Activated CD4-positive, alpha-beta T cell treated with anti-CD3 and anti-CD28 coated beads for 4 hours (primary cell): Measurements from ENCODE around the gene CMIP.

ENCODE experiments used
- DNase-seq, 2 donors: peaks; one replicate each; pipeline ENCODE4 v3.0.0-alpha.2; 2020

Gene CMIP

DNA sequence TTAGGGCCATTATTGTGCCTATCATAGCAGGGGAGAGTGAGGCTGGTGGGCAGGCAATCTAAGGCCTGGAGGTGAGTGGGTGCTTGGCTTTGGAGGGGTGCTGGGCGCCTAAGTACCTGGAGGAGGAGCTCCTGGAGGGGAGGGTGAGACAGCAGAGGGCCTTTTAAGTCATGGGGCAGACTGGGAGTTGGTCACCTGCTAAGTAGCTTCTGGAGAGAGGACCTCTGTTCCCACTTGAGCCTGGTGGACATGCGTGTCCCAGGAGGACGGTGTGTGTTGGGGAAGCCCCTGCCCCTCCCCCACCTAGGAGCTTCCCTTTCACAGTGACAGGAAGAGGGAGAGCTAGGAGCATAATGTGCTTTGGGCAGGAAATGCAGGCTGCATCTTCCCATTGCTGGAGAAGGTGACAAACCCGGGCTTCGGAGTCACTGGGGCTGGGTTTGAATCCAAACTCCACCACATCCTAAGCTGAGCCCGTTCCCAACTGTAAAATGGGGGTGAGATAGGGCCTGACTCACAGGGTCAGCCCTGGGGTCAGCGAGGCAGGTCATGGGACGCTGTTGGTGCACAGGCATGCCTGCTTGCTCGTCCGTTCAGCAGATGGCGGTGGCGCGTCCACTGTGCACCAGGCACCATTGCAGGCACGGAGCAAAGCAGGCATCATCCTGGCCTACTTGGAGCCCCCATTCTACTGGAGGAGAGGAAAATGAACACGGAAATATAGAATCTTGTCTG is 37.9 kb downstream of the CMIP start:
- DNase-seq, result no peak

DNA sequence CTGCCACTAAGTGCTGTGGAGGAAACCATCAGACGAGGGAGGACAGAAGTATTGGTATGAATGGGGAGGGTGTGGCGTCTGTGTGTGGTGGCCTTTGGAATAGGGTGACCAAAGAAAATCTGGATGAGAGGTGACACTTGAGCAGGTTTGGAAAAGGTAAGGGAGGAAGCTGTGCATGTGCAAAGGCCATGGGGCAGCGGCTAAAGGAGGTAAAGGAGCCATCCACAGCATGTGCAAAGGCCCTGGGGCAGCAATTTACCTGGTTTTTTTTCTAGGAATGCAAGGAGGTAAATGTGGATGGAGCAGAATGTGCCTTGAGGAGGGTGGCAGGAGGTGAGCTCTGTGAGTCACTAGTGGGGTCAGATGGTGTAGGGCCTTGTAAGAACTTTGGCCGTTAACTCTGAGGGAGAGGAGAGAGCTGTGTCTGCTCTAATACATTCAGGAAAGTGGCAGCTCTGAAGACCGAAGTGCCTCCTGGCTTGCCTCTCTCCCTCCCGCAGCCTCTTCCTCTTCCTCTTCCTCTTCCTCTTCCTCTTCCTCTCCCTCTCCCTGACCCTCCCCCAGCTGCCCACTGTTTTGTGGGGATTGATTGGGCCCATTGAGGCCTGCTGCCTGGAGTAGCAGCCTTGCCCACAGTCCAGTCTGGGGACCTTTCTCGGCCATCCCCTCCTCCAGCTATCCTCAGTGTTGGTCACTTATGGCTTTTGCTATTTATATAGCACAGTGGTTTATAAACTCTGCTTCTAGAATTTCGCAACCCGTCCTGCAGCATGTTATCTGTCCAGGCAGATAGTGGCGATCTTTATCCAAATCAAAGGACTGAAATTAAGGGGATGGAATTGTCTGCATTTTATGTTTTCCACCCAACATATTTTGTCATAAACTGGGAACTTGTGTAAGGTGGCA is 38.7 kb downstream of the CMIP start:
- DNase-seq, result no peak

DNA sequence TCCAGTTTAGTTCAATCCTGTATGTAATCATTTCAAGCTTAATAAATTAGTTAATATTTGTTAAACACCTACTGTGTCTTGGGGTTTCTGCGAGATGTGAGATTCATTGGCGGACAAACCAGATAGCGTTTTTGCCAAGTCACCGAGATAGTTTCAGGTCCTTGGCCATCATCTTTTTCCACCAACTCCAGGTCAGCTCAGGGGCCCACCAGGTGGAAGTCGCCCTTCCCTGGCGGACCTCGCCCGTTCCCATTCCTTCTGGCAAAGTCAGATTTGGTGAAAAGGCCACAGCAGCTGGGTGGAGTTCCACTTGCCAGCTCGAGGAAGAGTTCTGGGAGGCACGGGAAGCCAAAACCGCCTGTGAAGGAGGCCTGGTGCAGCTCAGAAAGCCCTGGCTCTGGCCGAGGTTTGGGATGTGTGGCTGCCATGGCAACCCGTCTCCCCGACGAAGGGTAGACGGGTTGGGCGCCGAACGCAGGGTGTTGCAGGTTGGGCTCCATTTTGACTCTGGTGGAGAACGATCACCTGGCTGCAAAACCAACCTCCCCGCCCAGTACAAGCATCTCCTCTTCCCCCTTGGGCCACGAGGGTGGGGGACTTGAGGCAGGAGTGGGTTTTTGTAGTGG is 39.5 kb downstream of the CMIP start:
- DNase-seq, result no peak

DNA sequence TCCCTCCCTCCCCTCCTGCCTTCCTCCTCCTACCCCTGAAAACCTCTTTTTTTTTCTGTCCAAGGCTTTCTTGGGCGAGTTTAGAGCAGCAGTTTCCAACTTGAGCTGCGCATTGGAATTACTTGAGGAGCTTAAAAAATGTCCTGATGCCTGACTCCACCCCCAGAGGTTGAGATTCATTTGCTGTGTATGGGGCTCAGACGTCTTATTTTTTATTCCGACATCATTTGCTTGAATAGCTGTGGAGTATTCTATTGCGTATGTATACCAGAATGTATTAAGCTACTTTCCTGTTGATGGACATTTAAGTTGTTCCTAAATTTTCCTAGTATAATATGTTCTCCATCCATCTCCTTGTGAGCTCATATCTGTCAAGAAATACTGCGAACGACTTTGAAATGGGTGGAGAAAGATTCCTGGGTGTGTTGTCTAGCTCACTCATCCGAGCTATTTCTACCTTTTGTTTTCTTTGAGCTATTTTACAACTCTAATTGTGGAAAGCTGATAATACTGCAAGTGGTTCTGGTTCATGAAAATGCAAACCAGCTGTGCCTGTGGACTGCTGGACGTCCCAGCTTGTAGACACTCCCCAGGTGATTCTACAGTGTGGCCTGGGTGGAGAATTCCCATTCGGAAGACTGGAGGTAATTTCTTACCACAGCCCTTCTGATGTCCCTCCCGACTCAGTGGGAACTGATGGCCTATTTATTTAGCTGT is 40.5 kb downstream of the CMIP start:
- DNase-seq, result no peak

DNA sequence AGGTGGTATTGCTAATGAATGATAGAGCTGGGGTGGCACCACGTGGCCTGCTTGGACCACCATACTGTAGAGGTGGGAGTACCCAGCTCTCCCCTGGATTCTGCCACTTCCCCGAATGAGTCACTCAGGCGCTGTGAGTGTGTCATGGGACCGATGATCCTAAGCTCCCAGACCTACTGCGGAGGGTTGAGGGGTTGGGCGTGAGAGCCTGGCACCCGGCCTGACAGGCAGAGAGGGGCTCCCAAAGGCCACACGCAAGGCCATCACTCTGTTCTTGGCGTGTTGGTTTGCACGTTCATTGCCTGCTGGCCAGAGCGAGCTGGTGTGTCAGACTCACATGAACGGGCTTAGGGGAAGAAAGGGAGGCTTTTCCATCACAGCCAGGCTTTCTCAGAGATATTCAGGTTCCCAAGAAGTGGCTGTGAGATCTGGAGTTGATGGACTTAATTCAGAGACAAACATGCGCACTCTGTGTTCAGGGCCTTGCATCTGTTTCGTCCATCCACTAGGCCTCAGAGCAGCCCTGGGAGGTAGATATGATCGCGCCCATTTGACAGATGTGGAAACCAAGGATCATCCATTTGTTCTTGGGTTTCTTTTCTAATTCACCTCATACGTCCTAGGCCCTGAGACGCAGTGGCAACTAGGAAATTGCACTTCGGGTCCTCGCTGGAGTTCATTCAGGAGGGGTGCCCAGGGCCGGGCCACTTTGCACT is 41.4 kb downstream of the CMIP start:
- DNase-seq, result no peak

DNA sequence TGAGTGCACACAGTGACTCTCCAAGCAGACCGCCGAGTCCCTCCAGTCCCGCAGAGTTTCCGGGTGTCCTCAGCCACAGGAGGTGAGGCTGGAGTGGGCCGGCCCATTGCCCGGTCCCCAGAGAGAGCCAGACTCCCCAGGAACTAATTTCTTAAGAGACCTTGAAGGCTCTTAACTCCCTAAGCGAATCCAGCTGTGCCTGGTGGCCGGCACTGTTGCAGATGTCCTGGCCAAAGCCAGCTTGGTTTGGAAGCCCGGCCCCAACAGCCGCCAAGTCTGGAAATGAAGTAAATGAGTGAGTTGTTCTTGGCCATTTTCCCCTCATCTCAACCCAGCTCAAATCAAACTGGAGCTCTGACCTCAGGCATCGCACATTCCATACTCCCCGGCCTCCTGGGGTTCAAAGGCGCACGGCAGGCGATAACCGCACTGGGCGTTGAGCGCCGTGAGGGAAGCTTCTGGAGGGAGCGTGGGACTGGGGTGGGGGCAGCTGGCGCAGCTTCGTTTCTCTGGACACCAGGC is 42.0 kb downstream of the CMIP start:
- DNase-seq, result no peak

DNA sequence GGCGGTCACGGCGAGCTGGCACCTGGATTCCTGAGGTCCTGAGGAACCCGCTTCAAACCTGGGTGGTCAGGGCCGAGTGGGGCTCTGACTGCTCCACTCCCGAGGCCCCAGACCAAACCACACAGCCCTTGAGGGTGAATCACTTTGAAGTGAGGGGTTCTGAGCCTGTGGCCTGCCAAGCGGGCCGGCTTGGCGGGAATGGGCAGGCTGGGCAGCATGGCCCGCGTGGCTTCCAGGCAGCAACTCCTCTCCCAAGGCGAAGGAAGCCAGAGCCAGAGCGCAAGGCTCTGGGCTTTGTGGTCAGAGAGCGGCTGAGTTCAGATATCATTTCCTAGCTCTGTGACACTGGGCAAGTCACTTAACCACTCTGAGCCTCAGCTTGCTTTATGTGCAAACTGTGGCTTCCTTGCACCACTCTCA is 42.7 kb downstream of the CMIP start:
- no peak for DNase-seq

DNA sequence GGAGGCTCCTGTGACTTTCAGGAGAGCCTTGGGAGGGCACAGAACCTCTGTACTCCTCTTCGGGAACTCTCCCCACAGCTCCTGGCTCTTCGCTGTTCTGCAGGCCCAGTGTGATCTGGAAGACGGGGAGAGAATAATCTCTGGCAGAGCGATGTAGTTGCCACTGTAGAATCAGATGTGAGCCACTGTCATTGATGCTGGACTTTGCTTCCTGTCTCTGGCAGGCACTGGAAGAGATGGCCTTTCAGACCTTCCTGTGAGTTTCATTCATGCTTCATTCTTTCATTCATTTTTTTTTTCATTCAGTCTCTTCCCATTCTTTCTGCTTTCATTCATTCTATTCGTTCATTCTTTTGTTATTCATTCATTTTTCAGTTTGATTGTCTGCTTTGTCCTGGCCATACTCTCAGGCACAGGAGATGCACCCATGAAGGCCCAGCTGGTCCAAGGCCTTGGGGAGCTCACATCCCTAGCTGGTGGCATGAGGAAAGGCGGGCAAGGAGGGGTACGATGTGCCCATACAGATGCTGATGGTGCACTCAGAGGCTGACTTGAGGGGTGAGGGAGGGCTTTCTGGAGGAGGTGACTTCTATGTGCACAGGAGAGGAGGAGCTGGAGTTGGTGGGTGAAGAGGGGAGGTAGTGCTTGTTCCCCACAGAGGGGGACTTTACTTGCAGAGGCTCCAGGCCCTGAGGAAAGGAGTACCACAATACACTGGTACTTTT is 44.2 kb downstream of the CMIP start:
- DNase-seq, result no peak

DNA sequence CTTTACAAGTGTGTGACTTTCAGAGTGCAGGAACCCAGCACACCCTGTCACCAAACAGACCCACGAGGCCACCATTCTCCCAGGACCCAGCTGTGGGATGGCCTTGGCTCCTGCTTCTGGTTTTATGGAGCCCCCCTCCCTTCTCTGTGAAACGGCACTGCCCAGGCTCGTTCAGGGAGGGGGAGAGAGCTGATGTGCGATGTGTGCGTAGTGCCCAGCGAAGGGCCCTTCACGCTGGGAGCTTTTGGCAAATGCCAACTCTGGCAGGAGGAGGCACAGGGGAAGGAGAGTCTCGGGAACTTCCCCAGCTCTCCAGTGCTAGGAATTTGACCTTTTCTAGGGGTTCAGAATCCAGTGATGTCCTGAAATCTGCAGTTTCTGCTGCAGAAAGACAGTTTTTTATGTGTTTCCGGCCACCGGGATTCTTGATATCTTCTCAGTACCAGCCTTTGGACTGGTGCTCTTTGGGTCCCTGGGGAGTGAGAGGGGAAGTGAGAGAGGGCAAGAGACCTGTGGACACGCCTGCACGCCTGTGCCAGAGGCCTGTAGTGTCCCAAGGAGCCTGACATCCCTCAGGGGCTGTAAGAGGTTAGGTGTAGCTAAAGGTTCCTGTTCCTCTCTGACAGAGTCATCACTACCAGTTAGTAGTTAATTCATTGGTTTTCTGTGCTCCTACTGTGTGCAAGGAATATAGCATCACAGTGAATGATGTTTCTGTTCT is 45.1 kb downstream of the CMIP start:
- no peak for DNase-seq

DNA sequence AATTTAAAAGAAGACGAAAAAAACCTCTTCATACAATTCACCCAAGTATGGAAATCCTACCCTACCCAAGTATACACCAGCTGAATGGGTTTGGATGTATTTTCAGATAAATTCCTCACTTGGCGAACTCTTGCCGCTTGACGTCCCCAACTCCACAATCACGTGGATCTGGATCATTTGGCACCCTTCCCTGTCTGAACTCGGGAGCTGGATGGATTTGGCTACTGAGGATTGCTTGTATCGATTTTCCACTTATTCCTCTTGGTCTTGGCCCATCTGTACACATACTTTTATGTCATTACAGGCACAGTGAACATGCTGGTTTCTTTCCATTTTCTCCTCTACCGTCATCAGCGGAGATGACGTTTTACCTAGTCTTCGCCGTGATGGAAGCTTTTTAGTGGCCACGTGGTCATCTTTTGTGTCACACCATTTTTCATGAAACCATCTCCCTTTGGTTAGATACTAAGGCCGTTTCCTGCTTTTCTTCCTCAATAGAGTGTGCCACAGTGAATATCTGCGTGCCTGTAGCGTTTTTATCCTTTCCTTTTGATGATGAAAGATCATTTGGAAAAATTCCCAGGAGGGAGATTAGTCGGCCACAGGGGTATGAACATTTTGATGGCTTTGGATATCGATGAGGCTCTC is 47.1 kb downstream of the CMIP start:
- DNase-seq, result no peak

DNA sequence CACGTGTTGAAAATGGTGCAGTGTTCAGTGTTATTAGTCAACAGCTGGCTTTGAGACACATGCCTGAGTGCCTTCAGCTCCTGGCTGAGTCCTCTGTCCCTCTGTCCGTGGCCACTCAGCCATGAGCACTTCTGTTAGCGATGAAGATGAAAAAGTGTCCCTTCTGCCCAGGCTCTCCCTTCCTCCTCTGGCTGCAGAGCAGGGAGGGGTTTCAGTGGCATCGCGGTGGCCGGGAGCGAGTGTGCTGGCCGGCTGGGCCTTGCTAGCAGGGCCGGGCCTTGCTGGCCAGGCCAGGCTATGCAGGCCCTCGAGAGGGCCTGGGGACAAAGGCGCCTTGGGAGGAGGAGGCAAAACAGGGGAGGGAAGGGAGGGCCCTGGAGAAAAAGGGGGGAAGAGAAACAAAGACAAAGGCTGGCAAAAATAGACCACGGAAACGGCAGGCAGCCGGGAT is 47.7 kb downstream of the CMIP start:
- DNase-seq, result no peak

DNA sequence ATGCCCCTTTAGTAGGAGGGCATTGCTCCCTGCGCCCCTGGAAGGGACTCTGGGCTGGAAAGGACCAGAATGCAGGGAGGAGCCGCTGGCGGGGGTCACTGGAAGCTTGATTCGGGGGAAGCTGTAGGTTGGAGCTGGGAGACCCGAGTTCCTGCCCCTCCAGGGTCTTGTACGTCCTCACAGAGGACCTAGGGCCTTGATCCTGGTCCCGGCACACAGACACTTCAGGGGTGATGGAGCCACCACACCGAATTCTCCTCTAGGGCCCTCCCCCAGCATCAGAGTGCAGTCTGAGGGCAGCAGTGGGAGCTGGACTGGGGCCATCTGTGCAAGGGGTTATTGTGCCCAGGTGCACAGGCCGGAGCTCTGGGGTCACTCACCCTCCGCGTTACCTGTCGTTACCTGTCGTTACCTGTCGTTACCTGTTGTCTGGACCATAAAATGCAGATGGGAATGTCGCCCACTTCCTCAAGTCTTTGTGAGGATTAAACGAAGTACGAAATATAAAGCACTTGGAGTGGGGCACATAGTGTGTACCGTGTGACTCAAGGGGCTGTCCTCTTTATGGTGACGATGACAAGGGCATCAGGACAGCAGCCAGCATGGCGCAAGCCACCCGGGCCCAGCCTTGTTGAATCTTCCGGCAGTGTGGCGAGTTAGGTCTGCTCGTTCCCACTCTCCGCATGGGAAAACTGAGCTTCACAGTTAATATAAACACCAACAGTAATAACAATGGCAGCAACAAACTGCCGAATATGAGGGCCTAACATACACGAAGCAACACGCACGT is 48.6 kb downstream of the CMIP start:
- no peak for DNase-seq

DNA sequence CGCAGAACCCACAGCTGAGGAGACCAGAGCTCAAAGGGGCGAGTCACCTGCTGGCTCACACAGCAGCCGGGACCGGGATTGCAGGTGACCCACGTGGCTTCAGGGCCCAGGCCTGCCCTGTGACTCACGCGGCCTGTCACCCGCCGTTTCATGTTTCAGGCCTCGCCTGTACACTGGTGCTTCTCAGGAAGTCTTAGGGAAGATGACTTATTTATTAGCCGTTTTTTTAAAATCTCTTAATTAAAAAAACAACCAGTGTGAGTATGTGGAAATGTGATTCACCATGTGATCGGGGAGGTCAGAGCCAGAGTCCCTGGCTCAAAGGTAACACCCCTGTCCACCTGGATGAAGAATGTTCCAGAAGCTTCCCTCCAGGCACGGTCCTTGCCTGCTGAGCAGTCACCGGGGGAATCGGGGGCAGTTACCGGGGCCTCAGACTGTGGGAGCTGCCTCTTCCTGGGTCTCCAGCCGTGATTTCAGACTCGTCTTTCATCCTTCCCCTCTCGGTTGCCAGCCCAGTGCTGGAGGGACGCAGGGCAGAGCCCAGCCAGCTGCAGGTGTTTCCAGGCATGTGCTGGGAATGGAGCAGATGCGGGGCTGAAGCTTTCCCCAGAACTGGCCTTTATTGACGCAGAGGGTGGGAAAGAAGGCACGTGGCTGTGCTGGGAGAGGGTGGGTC is 49.3 kb downstream of the CMIP start:
- DNase-seq, result peak; percentile 23 to 41

DNA sequence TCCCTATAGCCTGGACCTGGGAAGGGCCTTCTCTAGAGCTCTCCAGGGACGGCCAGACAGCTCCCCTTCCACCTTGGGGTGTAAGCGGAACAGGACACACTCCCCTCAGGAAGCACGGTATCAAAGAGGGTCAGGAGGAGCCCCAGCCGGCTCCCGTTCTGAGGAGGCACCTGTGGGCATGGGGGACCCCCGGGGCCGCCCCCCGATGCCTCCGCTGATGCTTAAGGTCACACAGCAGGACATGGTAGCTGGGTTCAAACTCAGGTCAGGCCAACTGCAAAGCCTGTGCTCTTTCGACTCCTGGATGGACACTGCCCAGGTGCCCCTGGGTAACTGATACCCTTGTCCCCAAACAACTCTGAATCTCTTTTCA is 49.8 kb downstream of the CMIP start:
- no peak for DNase-seq

DNA sequence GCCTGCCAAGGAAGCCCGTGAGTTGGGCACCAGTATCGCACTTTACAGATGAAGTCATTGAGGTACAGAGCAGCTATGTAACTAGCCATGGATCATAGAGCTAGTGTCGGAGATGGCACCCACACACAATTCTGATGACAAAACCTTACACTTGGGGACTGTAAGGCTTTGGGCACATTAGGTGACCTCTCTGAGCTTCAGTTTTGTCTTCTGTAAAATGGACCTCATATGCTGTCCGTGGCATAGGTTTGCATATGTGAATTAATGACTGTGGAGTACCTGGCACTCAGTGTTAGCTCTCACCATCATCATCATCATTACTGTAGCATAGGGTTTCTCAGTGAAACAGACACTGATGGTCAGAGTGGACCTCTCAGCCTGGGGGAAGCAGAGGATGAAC is 50.3 kb downstream of the CMIP start:
- DNase-seq, result no peak

DNA sequence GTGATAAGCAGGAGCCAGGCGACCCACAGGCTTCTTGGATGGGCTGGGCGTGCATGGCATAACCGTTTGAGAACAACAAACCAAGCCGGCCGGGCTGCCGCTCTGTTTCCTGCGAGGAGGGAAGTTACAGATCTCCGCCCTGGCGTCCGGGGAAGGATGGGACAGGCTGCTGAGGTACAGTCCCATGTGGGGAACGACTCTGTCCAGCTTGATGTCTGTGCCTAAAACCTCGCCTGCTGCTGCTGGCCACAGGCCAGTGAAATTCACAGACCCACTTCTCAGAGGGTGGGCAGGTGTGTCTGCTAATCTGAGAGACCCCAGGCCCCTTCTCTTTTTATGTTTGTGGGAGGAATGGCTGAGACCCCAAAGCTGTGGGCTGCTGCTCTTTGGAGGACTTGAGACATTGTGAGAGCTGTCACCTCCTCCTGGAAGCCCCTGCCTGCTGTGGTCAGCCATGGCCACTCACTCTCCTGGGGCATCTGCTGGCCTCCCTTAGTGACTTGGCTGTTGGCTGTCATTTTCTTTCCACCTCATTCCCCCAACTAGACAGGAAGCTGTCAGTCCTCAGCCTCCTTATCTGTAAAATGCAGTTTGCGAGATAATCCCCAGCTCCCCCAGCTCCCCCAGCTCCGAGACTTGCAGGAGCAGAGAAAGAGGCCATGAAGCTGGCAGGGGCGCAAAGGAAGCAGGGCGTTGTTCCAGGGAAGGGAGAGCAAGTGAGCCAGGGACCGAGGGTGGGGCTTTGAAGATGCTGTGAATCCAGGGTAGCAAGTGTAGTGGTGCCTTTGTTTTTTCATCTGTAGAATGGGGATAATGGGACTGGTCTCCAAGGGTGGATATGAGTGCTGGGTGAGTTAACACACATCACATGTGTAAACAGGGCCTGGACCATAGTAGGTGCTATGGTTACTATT is 51.0 kb downstream of the CMIP start:
- no peak for DNase-seq

DNA sequence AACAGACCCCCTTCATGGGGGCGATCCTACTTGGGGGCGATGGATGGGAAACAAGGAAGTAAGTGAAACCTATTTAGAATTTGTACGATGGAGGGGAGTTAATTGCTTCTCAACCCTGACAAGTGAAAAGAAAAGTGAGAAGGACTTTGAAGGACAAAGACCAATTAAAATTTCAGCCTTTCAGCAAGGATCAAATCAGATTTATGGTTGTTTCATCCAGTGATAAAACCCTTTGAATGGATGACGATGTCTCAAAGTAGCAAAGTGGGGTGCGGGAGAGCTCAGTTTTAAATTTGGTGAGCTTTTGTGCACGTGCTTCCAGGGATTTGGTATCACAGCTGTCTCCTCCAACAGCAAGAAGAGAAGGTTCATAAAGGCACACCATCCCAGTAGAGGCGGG is 51.7 kb downstream of the CMIP start:
- DNase-seq, result no peak

DNA sequence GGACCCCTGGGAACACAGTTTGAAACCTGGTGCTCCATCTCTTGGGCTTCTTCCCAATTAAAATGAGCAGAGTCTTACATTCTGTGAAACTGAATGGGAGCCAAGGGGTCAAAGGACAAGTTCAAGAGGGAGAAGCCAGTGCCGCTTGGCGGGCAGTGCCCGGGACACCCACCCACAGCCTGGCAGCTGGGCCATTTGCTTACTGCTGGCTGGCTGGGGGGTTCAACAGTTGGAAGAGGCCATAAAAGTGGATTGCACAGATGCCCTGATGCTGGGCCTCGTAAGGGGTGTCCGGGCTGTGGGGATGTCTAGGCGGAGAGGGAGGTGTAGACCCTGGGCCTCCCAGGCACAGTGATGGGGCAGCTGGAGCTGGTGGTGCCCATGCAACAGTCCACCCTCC is 52.1 kb downstream of the CMIP start:
- no peak for DNase-seq
